Mesodermal cell (in vitro differentiated cells): Measurements from ENCODE around the gene C11orf24.
"Not testable (repeated sequence)": the region's sequence is repeated elsewhere in the genome, so short reads cannot be mapped to it uniquely, and the experiment has no call there.

ENCODE experiments used
- H3K27ac ChIP-seq: 2 replicates; pipeline ENCODE4 v1.7.0; 2013; ENCODE audit warnings: mild to moderate bottlenecking, low read depth, low read length, moderate library complexity; ENCODE audit not compliant: severe bottlenecking
- H3K36me3 ChIP-seq: 2 replicates; pipeline ENCODE4 v1.7.1; 2013; ENCODE audit warnings: mild to moderate bottlenecking, low read length, moderate library complexity; ENCODE audit not compliant: control insufficient read depth, insufficient read depth
- H3K4me1 ChIP-seq: one replicate; pipeline ENCODE4 v1.7.1; 2013; ENCODE audit warnings: mild to moderate bottlenecking, low read length; ENCODE audit not compliant: insufficient read depth, control insufficient read depth, poor library complexity, severe bottlenecking
- H3K4me3 ChIP-seq: 2 replicates; pipeline ENCODE4 v1.7.0; 2013; ENCODE audit warnings: low read length, control low read depth, mild to moderate bottlenecking; ENCODE audit not compliant: insufficient read depth, poor library complexity, severe bottlenecking; ENCODE audit errors: extremely low read depth
- H3K9me3 ChIP-seq: 2 replicates; pipeline ENCODE4 v1.7.1; 2013; ENCODE audit warnings: mild to moderate bottlenecking, low read length, moderate library complexity; ENCODE audit not compliant: control insufficient read depth
- WGBS, 2 experiments: methylation state at CpG; one replicate each; pipeline ENCODE4 v1.1.5; 2013; ENCODE audit warnings: missing lambda C conversion rate in 2 of 2; ENCODE audit not compliant: insufficient coverage in 2 of 2; 5-methylcytosine and 5-hydroxymethylcytosine counted together

Gene C11orf24

DNA sequence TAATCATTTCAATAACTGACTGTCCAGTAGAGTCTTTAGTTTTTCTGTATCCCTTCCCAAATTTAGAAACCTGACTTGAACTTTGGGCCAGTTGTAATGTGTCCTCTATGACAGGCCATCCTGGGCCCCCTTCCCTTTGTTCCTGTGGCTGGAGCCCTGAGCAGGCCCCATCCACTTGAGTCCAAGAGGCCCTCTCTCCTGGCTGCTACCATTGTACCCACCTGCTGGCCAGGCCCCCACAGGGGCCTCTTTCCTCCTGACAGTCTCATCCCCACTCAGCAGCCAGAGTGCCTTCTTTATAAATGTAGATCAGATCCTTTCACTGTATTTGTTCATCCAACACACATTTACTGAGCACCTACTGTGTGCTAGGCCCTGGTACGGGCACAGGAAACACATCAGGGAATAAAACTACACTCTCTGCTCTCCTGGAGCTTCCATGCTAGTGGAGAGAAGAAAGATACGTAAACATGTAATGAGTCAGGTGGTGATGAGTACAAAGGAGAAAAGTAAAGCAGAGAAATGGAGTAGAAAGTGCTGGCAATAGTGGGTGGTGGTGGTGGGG is 37.9 kb upstream of the C11orf24 start:
- Histone ChIP-seq H3K4me3 (no peak overlapping the region), H3K36me3 (no peaks in the 10 kb centered on the region), H3K4me1 (peaks cover 4% of the 10 kb centered on the region), H3K9me3 (no peaks in the 10 kb centered on the region), H3K27ac (no peak overlapping the region)
- 100% methylated on average over 1 of the region's 2 CpGs; no CpG with 5 or more reads in 1 of the 2 experiments for WGBS, 2 experiments

DNA sequence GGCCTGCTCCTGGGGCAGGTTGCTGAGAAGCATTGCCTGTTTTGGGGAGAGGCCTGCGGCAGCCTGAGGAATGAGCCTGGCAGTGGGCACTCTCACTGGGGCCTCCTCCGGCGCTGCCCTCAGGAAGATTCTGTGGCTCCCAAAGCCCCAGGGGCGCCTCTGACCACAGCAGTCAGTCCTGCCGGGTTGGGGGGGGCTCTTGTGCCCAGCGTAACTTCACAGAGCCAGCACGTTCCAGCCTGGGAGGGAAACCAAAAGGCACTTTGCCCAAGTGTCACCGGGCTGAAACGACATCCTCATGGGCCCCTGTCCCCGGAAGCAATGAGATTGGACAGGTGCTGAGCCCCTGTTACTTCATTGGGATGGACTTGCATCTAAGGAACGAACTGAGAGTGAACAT is 36.3 kb upstream of the C11orf24 start:
- Histone ChIP-seq H3K9me3 (peaks cover 6% of the 10 kb centered on the region), H3K4me3 (no peak overlapping the region), H3K36me3 (no peaks in the 10 kb centered on the region), H3K27ac (no peak overlapping the region), H3K4me1 (no peaks in the 10 kb centered on the region)
- WGBS, 2 experiments: 89 to 90% methylated on average over 10 to 11 of the region's 11 CpGs

DNA sequence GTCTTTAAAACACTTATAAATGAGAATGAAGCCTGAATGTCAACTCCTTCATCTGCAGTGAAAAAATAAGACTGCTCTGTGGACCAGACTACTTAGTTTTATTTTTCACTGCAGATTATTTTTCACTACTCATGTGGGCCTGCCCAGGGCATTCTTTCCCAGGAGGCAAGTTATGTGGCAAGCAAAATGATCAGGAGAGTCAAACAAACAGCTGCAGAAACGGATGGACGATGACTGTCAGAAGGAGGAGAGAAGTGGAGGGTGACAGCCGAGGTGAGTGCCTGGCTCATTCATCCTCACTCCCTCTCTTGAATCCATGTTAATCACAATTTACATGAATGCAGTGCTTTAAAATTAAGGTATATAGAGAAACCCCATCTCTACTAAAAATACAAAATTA is 34.9 kb upstream of the C11orf24 start:
- no peak overlapping the region for H3K27ac ChIP-seq
- no peaks in the 10 kb centered on the region for H3K4me1 ChIP-seq

DNA sequence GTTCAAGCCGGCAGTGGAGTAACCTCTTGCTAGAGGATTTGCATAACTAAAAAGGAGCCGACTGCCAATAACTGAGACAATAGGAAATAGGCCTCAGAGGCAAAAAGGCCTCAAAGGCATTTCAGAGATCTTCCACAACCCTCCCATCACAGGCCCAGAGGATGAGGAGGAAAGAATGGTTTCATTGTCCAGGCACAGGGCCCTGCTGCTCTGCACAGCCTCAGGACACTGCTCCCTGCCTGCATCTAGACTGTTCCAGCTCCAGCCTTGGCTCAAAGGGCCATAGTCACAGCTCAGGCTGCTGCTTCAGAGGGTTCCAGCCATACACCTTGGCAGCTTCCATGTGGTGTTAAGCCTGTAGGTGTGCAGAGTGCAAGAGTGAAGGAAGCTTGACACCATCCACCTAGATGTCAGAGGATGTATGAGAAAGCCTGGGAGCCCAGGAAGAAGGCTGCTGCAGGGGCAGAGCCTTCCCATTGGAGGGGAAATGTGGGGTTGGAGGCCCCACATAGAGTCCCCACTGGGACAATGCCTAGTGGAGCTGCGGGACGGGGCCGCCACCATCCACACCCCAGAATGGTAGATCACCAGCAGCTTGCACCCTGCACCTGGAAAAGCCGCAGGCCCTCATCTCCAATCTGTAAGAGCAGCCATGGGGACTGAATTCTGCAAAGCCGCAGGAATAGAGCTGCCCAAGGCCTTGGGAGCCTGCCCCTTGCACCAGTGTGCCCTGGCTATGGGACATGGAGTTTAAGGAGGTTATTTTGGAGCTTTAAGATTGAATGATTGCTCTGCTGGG is 32.4 kb upstream of the C11orf24 start:
- Histone ChIP-seq H3K4me3 (no peak overlapping the region), H3K4me1 (no peaks in the 10 kb centered on the region), H3K9me3 (peaks cover 6% of the 10 kb centered on the region), H3K36me3 (no peaks in the 10 kb centered on the region), H3K27ac (no peak overlapping the region)
- 92 to 95% methylated on average over 3 to 5 of the region's 7 CpGs for WGBS, 2 experiments

More for the DNA sequence above, 34.9 kb upstream of the C11orf24 start:
- Histone ChIP-seq H3K4me3 (no peak overlapping the region), H3K36me3 (no peaks in the 10 kb centered on the region), H3K9me3 (peaks cover 6% of the 10 kb centered on the region)
- no CpG with 5 or more reads among the region's 3 CpGs for WGBS, 2 experiments

DNA sequence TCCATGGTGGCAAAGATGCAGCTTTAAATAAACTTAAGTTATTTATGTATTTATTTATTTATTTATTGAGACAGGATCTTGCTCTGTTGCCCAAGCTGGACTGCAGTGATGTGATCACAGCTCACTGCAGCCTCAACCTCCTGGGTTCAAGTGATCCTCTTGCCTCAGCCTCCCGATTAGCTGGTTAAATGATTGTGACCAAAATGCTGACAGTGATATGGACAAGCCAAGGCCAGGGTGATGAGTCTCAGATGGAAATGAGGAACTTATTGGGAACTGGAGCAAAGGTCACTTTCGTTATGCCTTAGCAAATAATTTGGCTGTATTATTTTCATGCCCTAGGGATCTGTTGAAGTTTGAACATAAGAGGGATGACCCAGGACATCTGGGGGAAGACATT is 31.3 kb upstream of the C11orf24 start:
- WGBS, 2 experiments: 92 to 94% methylated on average over 2 of the region's 2 CpGs
- H3K36me3 ChIP-seq: no peaks in the 10 kb centered on the region
- no peak overlapping the region for H3K4me3 ChIP-seq
- no peak overlapping the region for H3K27ac ChIP-seq
- H3K4me1 ChIP-seq: no peaks in the 10 kb centered on the region
- peaks cover 6% of the 10 kb centered on the region for H3K9me3 ChIP-seq

DNA sequence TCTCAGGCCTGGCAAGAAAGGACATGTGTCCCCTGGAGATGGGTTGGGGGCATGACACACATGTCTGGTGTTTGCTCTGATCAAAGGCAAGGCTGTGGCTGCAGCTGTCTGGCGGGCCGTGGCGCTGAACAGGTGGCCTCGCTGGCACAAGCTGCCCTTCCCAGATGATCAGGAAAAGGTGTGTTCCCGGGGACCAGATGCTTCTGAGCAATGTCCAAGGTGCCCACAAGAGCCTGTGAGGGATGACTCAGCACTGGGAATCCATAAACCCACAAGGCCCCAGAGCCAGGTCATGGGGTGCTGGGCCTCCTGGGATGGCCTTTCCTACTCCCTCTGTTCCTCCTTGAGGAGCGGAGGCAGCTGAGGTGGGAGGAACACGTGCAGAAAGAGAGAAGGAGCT is 30.9 kb upstream of the C11orf24 start:
- Histone ChIP-seq H3K4me1 (no peaks in the 10 kb centered on the region), H3K9me3 (peaks cover 6% of the 10 kb centered on the region), H3K4me3 (no peak overlapping the region), H3K27ac (no peak overlapping the region), H3K36me3 (no peaks in the 10 kb centered on the region)
- WGBS, 2 experiments: 93 to 96% methylated on average over 5 to 6 of the region's 7 CpGs

DNA sequence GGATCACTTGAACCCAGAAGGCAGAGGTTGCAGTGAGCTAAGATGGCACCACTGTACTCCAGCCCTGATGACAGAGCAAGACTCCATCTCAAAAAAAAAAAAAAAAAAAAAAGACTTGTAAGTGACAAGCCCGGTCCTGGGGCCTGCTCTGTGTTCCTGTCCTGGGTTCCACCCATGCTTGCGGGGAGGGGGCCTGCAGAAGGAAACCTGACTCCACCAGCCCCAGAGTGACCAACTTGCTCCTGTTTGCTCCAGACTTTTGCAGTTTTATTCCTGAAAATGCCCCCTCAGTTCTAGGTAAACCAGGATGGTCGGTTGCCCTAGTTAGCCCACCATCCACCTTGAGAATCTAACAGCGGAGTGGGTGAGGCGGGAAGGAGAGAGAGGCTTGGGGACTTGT is 30.5 kb upstream of the C11orf24 start:
- H3K9me3 ChIP-seq: peaks cover 6% of the 10 kb centered on the region
- no peaks in the 10 kb centered on the region for H3K4me1 ChIP-seq
- WGBS, 2 experiments: 85 to 86% methylated on average over 5 of the region's 5 CpGs
- no peak overlapping the region for H3K27ac ChIP-seq
- H3K4me3 ChIP-seq: no peak overlapping the region
- no peaks in the 10 kb centered on the region for H3K36me3 ChIP-seq

DNA sequence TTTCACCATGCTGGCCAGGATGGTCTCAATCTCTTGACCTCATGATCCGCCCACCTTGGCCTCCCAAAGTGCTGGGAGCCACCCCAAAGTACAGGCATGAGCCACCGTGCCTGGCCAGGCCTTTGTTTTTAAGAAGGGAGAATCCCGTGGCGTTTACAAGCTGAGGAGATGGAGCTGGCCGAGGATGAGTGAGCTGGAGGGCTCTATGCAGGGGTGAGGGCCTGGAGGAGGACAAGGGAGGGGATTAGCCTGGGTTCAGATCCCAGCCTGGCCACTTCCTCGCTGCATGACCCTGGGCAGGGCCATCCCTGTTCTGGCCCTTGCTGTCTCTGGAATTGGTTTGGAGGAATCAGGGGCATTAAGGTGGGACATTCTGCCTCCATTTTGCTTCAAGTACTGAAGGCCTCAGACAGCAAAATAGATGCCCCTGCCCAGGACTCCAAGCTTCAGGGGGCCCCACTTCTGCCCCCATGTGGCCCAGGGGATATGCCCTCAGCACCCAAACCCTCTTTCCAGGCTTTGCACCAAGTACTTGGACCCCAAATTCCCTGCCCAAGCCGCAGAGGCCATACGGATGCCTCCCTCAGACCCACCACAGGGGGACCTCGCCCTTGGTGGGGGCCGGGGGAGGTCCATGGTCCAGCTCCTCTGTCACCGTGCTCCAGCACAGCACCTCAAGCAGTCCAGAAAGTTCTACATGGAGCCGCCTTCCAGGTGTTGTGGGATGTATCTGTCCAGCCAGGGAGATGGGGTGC is 28.5 kb upstream of the C11orf24 start:
- H3K4me1 ChIP-seq: no peaks in the 10 kb centered on the region
- 89 to 91% methylated on average over 8 to 11 of the region's 12 CpGs for WGBS, 2 experiments
- no peak overlapping the region for H3K27ac ChIP-seq
- peaks cover 6% of the 10 kb centered on the region for H3K9me3 ChIP-seq
- no peaks in the 10 kb centered on the region for H3K36me3 ChIP-seq
- no peak overlapping the region for H3K4me3 ChIP-seq

DNA sequence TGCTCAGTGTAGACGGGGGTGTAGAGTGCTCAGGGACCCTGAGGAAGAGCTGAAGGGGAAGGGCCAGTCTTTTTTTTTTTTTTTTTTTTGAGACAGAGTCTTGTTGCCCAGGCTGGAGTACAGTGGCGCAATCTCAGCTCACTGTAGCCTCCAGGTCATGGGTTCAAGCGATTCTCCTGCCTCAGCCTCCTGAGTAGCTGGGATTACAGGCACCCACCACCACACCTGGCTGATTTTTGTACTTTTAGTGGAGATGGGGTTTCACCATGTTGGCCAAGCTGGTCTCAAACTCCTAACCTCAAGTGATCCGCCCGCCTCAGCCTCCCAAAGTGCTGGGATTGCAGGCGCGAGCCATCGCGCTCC is 27.7 kb upstream of the C11orf24 start:
- WGBS, 2 experiments: 89% methylated on average over 1 of the region's 9 CpGs; no CpG with 5 or more reads in 1 of the 2 experiments
- H3K36me3 ChIP-seq, H3K27ac ChIP-seq, H3K4me1 ChIP-seq, H3K9me3 ChIP-seq, H3K4me3 ChIP-seq: not testable (repeated sequence)

DNA sequence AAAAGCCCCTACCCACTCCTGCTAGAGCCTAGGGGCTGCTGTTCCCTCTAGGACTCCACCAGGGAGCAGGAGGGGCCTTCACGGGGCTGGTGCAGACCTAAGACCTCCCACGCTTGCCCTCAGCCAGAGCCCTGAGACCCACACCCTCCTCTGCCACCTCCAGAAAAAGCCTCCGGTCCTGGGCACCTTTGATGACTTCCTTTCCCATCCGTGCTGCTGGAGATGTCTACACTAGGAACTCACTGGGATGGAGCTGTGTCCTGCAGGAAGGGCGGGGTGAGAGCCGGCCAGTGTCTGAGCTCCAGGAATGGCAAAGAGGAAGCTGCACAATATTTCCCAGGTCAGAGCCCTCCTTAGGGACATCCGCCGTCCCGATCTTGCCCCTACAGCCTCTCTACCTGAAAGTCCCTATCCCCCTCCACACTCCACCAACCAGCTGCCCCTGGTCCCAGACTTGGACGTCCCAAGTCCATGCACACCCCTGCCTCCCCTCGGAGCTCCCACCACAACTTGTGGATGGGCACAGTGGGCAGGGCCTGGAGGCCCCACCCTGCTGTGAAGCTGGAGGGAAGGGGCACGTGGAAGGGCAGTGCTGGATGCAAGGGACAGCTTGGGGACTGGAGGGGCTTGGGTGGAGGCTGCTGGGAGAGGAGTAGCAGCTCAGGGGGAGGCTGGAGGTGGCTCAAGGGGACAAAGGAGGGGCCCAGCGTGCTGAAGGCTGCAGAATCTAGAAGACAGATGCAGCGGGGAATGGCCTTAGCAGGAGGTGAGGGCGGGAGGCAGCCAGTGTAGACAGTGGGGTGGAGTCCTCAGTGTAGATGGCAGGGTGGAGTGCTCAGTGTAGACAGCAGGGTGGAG is 27.1 kb upstream of the C11orf24 start:
- Histone ChIP-seq H3K4me1 (no peaks in the 10 kb centered on the region), H3K36me3 (no peaks in the 10 kb centered on the region), H3K4me3 (no peak overlapping the region), H3K27ac (no peak overlapping the region), H3K9me3 (peaks cover 1% of the 10 kb centered on the region)
- 89% methylated on average over 11 to 13 of the region's 15 CpGs for WGBS, 2 experiments
